Muscle layer of duodenum (tissue), 2 donors: ENCODE measurements around the gene UCHL3.

Source experiments
- H3K27ac ChIP-seq: one replicate; pipeline ENCODE4 v1.7.0; 2013; ENCODE audit warnings: mild to moderate bottlenecking, low read length
- H3K27me3 ChIP-seq: one replicate; pipeline ENCODE4 v1.7.0; 2013; ENCODE audit warnings: low read depth, mild to moderate bottlenecking, control low read depth, low read length
- H3K36me3 ChIP-seq, 2 donors: one replicate each; pipeline ENCODE4 v1.7.0; 2013; ENCODE audit warnings: low read length in 2 of 2, control low read depth in 1 of 2, mild to moderate bottlenecking in 1 of 2; ENCODE audit not compliant: insufficient read depth in 2 of 2, control insufficient read depth in 1 of 2
- H3K4me1 ChIP-seq, 2 donors: one replicate each; pipeline ENCODE4 v1.7.0; 2013; ENCODE audit warnings: low read length in 2 of 2, mild to moderate bottlenecking in 2 of 2, control low read depth in 1 of 2, moderate library complexity in 1 of 2; ENCODE audit not compliant: insufficient read depth in 2 of 2, control insufficient read depth in 1 of 2
- H3K4me3 ChIP-seq, 2 donors: one replicate each; pipeline ENCODE4 v1.7.0; 2013; ENCODE audit warnings: low read length in 2 of 2, low read depth in 1 of 2, mild to moderate bottlenecking in 1 of 2
- H3K9me3 ChIP-seq, 2 donors: one replicate each; pipeline ENCODE4 v1.7.0; 2013; ENCODE audit warnings: low read length in 2 of 2, control low read depth in 1 of 2, mild to moderate bottlenecking in 1 of 2; ENCODE audit not compliant: control insufficient read depth in 1 of 2
- donor health status: healthy.

UCHL3 gene

GRCh38 chr13:75554981-75555380 is 5.4 kb downstream of the UCHL3 start:
- no peak overlapping the region for H3K4me3 ChIP-seq
- peaks cover 0 to 4% of the 10 kb centered on the region in 2 donors for H3K36me3 ChIP-seq
- H3K9me3 ChIP-seq, result no peaks in the 10 kb centered on the region
- H3K27ac ChIP-seq, result no peak overlapping the region
- no peaks in the 10 kb centered on the region for H3K27me3 ChIP-seq
- peaks cover 4 to 5% of the 10 kb centered on the region in 2 donors for H3K4me1 ChIP-seq

GRCh38 chr13:75555836-75556235 is 6.2 kb downstream of the UCHL3 start:
- Histone ChIP-seq H3K27ac (no peak overlapping the region), H3K4me3 (no peak overlapping the region), H3K4me1 (peaks cover 0 to under 1% of the 10 kb centered on the region in 2 donors), H3K36me3 (peaks cover 2 to 4% of the 10 kb centered on the region in 2 donors), H3K9me3 (no peaks in the 10 kb centered on the region), H3K27me3 (no peaks in the 10 kb centered on the region)

GRCh38 chr13:75556961-75557360 is 7.4 kb downstream of the UCHL3 start:
- Histone ChIP-seq H3K4me1 (no peaks in the 10 kb centered on the region), H3K27ac (no peak overlapping the region), H3K27me3 (no peaks in the 10 kb centered on the region), H3K9me3 (no peaks in the 10 kb centered on the region), H3K4me3 (no peak overlapping the region), H3K36me3 (peaks cover 4% of the 10 kb centered on the region in 2 donors)

GRCh38 chr13:75558145-75558840 is 8.7 kb downstream of the UCHL3 start:
- peaks cover 4% of the 10 kb centered on the region in 2 donors for H3K36me3 ChIP-seq
- H3K27ac ChIP-seq, result no peak overlapping the region
- H3K4me1 ChIP-seq, result no peaks in the 10 kb centered on the region
- no peaks in the 10 kb centered on the region for H3K27me3 ChIP-seq
- no peaks in the 10 kb centered on the region for H3K9me3 ChIP-seq
- no peak overlapping the region for H3K4me3 ChIP-seq

- no peaks in the 10 kb centered on the region for H3K27me3 ChIP-seq
- no peak overlapping the region for H3K27ac ChIP-seq
- peaks cover 19 to 22% of the 10 kb centered on the region in 2 donors for H3K36me3 ChIP-seq
- no peaks in the 10 kb centered on the region for H3K4me1 ChIP-seq
- H3K9me3 ChIP-seq, result no peaks in the 10 kb centered on the region
- no peak overlapping the region for H3K4me3 ChIP-seq
These were observed 17.1 kb downstream of the UCHL3 start for GRCh38 chr13:75566658-75567057.

GRCh38 chr13:75569576-75569975 is 20.0 kb downstream of the UCHL3 start:
- Histone ChIP-seq H3K27me3 (no peaks in the 10 kb centered on the region), H3K4me3 (no peak overlapping the region), H3K27ac (no peak overlapping the region), H3K36me3 (peaks cover 29 to 33% of the 10 kb centered on the region in 2 donors), H3K4me1 (no peaks in the 10 kb centered on the region), H3K9me3 (no peaks in the 10 kb centered on the region)

GRCh38 chr13:75579529-75579928 is 29.9 kb downstream of the UCHL3 start:
- no peaks in the 10 kb centered on the region for H3K9me3 ChIP-seq
- H3K4me3 ChIP-seq, result no peak overlapping the region
- H3K4me1 ChIP-seq, result no peaks in the 10 kb centered on the region
- no peaks in the 10 kb centered on the region for H3K27me3 ChIP-seq
- no peak overlapping the region for H3K27ac ChIP-seq
- peaks cover 10 to 11% of the 10 kb centered on the region in 2 donors for H3K36me3 ChIP-seq

- H3K4me1 ChIP-seq, result no peaks in the 10 kb centered on the region
- H3K27me3 ChIP-seq, result no peaks in the 10 kb centered on the region
- H3K9me3 ChIP-seq, result no peaks in the 10 kb centered on the region
- H3K27ac ChIP-seq, result no peak overlapping the region
- no peak overlapping the region for H3K4me3 ChIP-seq
- H3K36me3 ChIP-seq, result peaks cover 0 to 5% of the 10 kb centered on the region in 2 donors
These were observed 32.5 kb downstream of the UCHL3 start for GRCh38 chr13:75581874-75582640.

- H3K4me1 ChIP-seq, result no peaks in the 10 kb centered on the region
- H3K36me3 ChIP-seq, result peaks cover 0 to 5% of the 10 kb centered on the region in 2 donors
- H3K4me3 ChIP-seq, result no peak overlapping the region
These were observed 33.5 kb downstream of the UCHL3 start for GRCh38 chr13:75583091-75583490.

GRCh38 chr13:75585153-75585552 is 35.6 kb downstream of the UCHL3 start:
- Histone ChIP-seq H3K27ac (no peak overlapping the region), H3K4me3 (no peak overlapping the region), H3K9me3 (no peaks in the 10 kb centered on the region), H3K36me3 (peaks cover 5 to 9% of the 10 kb centered on the region in 2 donors), H3K4me1 (no peaks in the 10 kb centered on the region), H3K27me3 (no peaks in the 10 kb centered on the region)

More at GRCh38 chr13:75583091-75583490, 33.5 kb downstream of the UCHL3 start:
- no peak overlapping the region for H3K27ac ChIP-seq
- no peaks in the 10 kb centered on the region for H3K9me3 ChIP-seq
- no peaks in the 10 kb centered on the region for H3K27me3 ChIP-seq

GRCh38 chr13:75587679-75588078 is 38.1 kb downstream of the UCHL3 start:
- Histone ChIP-seq H3K4me1 (no peaks in the 10 kb centered on the region), H3K27ac (no peak overlapping the region), H3K27me3 (no peaks in the 10 kb centered on the region), H3K4me3 (no peak overlapping the region), H3K36me3 (peaks cover 0 to 12% of the 10 kb centered on the region in 2 donors), H3K9me3 (no peaks in the 10 kb centered on the region)
